Measurements from ENCODE around the gene SLC22A17. TPM values are rescaled to one million over a fixed set of nuclear protein-coding genes. Genes with fewer than 3 reads are reported as not detected.

Gene SLC22A17
- total RNA-seq, 1 donor from 2014 or later = 29.3 TPM

GRCh38 chr14:23297611-23298277, 54.9 kb downstream of the SLC22A17 start:
- Histone ChIP-seq H2AFZ (ENCODE audit: low read depth, low read length) (no peak overlapping the region), H3K4me2 (ENCODE audit: low read length) (no peak overlapping the region), H3K4me1 (ENCODE audit: insufficient read depth, low read length) (peaks cover 15% of the 10 kb centered on the region), H3K27me3 (ENCODE audit: insufficient read depth, low read length) (peaks cover 8% of the 10 kb centered on the region), H3K9me3 (ENCODE audit: insufficient read depth, low read depth, low read length) (no peaks in the 10 kb centered on the region), H3K79me2 (ENCODE audit: insufficient read depth, low read length) (peaks cover 5% of the 10 kb centered on the region), H3K36me3 (ENCODE audit: insufficient read depth, low read length) (no peaks in the 10 kb centered on the region), H3K9ac (ENCODE audit: low read length) (no peak overlapping the region), H4K20me1 (ENCODE audit: insufficient read depth, low read length) (no peaks in the 10 kb centered on the region), H3K27ac (ENCODE audit: low read depth, low read length) (no peak overlapping the region), H3K4me3 (ENCODE audit: insufficient read depth, low read depth, low read length) (no peak overlapping the region)
- no peak for DNase-seq (ENCODE audit: low read depth)
- Mint-ChIP-seq H3K36me3 (ENCODE audit: low read depth, unreplicated experiment) (peaks cover 6% of the 10 kb centered on the region), H3K27me3 (ENCODE audit: low read depth, unreplicated experiment) (peaks cover 14% of the 10 kb centered on the region), H3K4me3 (ENCODE audit: unreplicated experiment) (no peak overlapping the region), H3K4me1 (ENCODE audit: low read depth, unreplicated experiment) (peaks cover 20% of the 10 kb centered on the region), H3K27ac (ENCODE audit: unreplicated experiment) (no peak overlapping the region), H3K9me3 (ENCODE audit: unreplicated experiment) (no peaks in the 10 kb centered on the region)
- FAIRE-seq = no peak
- TF ChIP-seq CTCF (IDR thresholded peaks at IDR 0.05; ENCODE audit: insufficient read depth, low read depth, low read length) = no peak

DNA sequence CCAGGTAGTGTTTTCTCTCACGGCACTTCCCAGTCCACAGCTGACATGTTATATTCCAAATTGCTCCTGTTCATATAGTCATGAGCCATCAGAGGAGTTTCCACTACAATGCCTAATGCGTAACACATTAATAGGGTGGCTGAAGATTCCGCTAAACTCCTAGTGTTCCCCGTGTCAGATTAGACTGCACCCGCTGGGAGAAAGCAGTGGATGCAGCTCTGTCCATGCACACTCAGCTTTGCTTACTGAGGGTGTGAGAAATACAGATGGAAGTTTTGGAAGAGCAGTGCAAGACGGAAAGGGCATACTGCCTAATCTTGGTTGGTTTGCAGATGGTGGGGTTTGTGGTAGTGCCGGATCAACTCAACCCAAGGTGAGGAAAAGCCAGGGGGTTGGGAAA, 55.6 kb downstream of the SLC22A17 start:
- H3K79me2 ChIP-seq (ENCODE audit: insufficient read depth, low read length) = peaks cover 5% of the 10 kb centered on the region
- no peaks in the 10 kb centered on the region for H4K20me1 ChIP-seq (ENCODE audit: insufficient read depth, low read length)
- FAIRE-seq = no peak
- no peak overlapping the region for H3K4me3 ChIP-seq (ENCODE audit: insufficient read depth, low read depth, low read length)
- peaks cover 15% of the 10 kb centered on the region for H3K4me1 ChIP-seq (ENCODE audit: insufficient read depth, low read length)
- no peak overlapping the region for H3K9ac ChIP-seq (ENCODE audit: low read length)
- Mint-ChIP-seq H3K9me3 (ENCODE audit: unreplicated experiment) (no peaks in the 10 kb centered on the region), H3K4me1 (ENCODE audit: low read depth, unreplicated experiment) (peaks cover 20% of the 10 kb centered on the region), H3K36me3 (ENCODE audit: low read depth, unreplicated experiment) (peaks cover 6% of the 10 kb centered on the region), H3K27me3 (ENCODE audit: low read depth, unreplicated experiment) (peaks cover 14% of the 10 kb centered on the region), H3K27ac (ENCODE audit: unreplicated experiment) (no peak overlapping the region), H3K4me3 (ENCODE audit: unreplicated experiment) (no peak overlapping the region)
- peaks cover 8% of the 10 kb centered on the region for H3K27me3 ChIP-seq (ENCODE audit: insufficient read depth, low read length)
- H3K27ac ChIP-seq (ENCODE audit: low read depth, low read length) = no peak overlapping the region
- H3K4me2 ChIP-seq (ENCODE audit: low read length) = no peak overlapping the region
- H2AFZ ChIP-seq (ENCODE audit: low read depth, low read length) = no peak overlapping the region
- TF ChIP-seq EZH2 (IDR thresholded peaks at IDR 0.05; ENCODE audit: insufficient read depth, low read length) = no peak
- no peak for TF ChIP-seq CTCF (IDR thresholded peaks at IDR 0.05; ENCODE audit: insufficient read depth, low read depth, low read length)
- H3K9me3 ChIP-seq (ENCODE audit: insufficient read depth, low read depth, low read length) = no peaks in the 10 kb centered on the region
- no peak for DNase-seq (ENCODE audit: low read depth)
- no peaks in the 10 kb centered on the region for H3K36me3 ChIP-seq (ENCODE audit: insufficient read depth, low read length)

Small RNA genes lying within 50 kb of the gene (microRNA-seq; reads per million reads assigned to microRNA genes)
- gene MIR208A = not detected

Other genes starting within 250 kb of the SLC22A17 start
- gene CIROP, start 247.9 kb downstream of the SLC22A17 start, total RNA-seq = not detected in 2 replicates
- not detected in 2 replicates for gene CEBPE, start 233.6 kb downstream of the SLC22A17 start, total RNA-seq
- 4.0 and 6.5 TPM in 2 replicates for gene SLC7A8, start 169.2 kb downstream of the SLC22A17 start, total RNA-seq
- gene RNF212B, start 115.0 kb downstream of the SLC22A17 start, total RNA-seq = not detected in 2 replicates
- 13.7 and 16.6 TPM in 2 replicates for gene HOMEZ, start 66.8 kb downstream of the SLC22A17 start, total RNA-seq
- 2.1 and 3.6 TPM in 2 replicates for gene PPP1R3E, start 50.0 kb downstream of the SLC22A17 start, total RNA-seq
- gene BCL2L2, start 46.1 kb downstream of the SLC22A17 start, total RNA-seq = 19.6 and 21.4 TPM in 2 replicates
- gene PABPN1, start 31.4 kb downstream of the SLC22A17 start, total RNA-seq = 147 and 162 TPM in 2 replicates
- 5.8 and 6.5 TPM in 2 replicates for gene EFS, start 12.3 kb upstream of the SLC22A17 start, total RNA-seq
- gene IL25, start 19.9 kb upstream of the SLC22A17 start, total RNA-seq = not detected in 2 replicates
- not detected in 2 replicates for gene CMTM5, start 24.2 kb upstream of the SLC22A17 start, total RNA-seq
- not detected in 2 replicates for gene MYH6, start 55.4 kb upstream of the SLC22A17 start, total RNA-seq
- not detected in 2 replicates for gene MYH7, start 82.8 kb upstream of the SLC22A17 start, total RNA-seq
- gene NGDN, start 116.8 kb upstream of the SLC22A17 start, total RNA-seq = 28.6 and 31.2 TPM in 2 replicates
- 27.3 TPM in 2 replicates for gene ZFHX2, start 198.9 kb upstream of the SLC22A17 start, total RNA-seq
- 6.8 and 8.1 TPM in 2 replicates for gene THTPA, start 203.4 kb upstream of the SLC22A17 start, total RNA-seq
- 73.6 and 80.9 TPM in 2 replicates for gene AP1G2, start 214.9 kb upstream of the SLC22A17 start, total RNA-seq
- gene JPH4, start 225.9 kb upstream of the SLC22A17 start, total RNA-seq = 0.87 and 1.1 TPM in 2 replicates

Data from astrocyte (in vitro differentiated cells and primary cell).